GM18873 (cell line): ENCODE measurements around the gene LALBA.
"Not testable (repeated sequence)": the region's sequence is repeated elsewhere in the genome, so short reads cannot be mapped to it uniquely, and the experiment has no call there.

Experiments used
- ATAC-seq: cut with Tn5 transposase; IDR thresholded peaks from one replicate; pipeline ENCODE4 v1.9.1; 2021; ENCODE audit warnings: mild to moderate bottlenecking, moderate library complexity, moderate number of reproducible peaks; ENCODE audit not compliant: unreplicated experiment, low FRiP score

LALBA gene

GRCh38 chr12:48569946-48570345, at the start of gene LALBA:
LALBA (minus strand) TSS chr12:48570046; CDS start chr12:48570020, 26 bp downstream.
- no peak for ATAC-seq

- no peak for ATAC-seq
Observed at GRCh38 chr12:48618541-48618940, 48.7 kb upstream of the LALBA start.

- no peak for ATAC-seq
Observed at GRCh38 chr12:48615681-48616080, 45.8 kb upstream of the LALBA start.

GRCh38 chr12:48613321-48613720, 43.5 kb upstream of the LALBA start:
- no peak for ATAC-seq

- ATAC-seq = no peak
Observed at GRCh38 chr12:48602192-48602989, 32.5 kb upstream of the LALBA start.

GRCh38 chr12:48601013-48601756, 31.3 kb upstream of the LALBA start:
- ATAC-seq = no peak

- ATAC-seq = no peak
Observed at GRCh38 chr12:48600552-48600951, 30.7 kb upstream of the LALBA start.

- no peak for ATAC-seq
Observed at GRCh38 chr12:48592591-48593086, 22.8 kb upstream of the LALBA start.

- ATAC-seq = no peak
Observed at GRCh38 chr12:48586361-48586760, 16.5 kb upstream of the LALBA start.

GRCh38 chr12:48583728-48584127, 13.9 kb upstream of the LALBA start:
- no peak for ATAC-seq

GRCh38 chr12:48580831-48581230, 11.0 kb upstream of the LALBA start:
- no peak for ATAC-seq

GRCh38 chr12:48572326-48572725, 2.5 kb upstream of the LALBA start:
- no peak for ATAC-seq

GRCh38 chr12:48567731-48568130, 2.1 kb downstream of the LALBA start:
- ATAC-seq = no peak

- no peak for ATAC-seq
Observed at GRCh38 chr12:48557919-48558318, 11.9 kb downstream of the LALBA start.

- no peak for ATAC-seq
Observed at GRCh38 chr12:48556631-48557030, 13.2 kb downstream of the LALBA start.

GRCh38 chr12:48553666-48554343, 16.0 kb downstream of the LALBA start:
- not testable (repeated sequence) for ATAC-seq

GRCh38 chr12:48551636-48552035, 18.2 kb downstream of the LALBA start:
- ATAC-seq = not testable (repeated sequence)

GRCh38 chr12:48547012-48547411, 22.8 kb downstream of the LALBA start:
- ATAC-seq = not testable (repeated sequence)

- ATAC-seq = no peak
Observed at GRCh38 chr12:48545833-48546469, 23.9 kb downstream of the LALBA start.

GRCh38 chr12:48542300-48542928, 27.4 kb downstream of the LALBA start:
- ATAC-seq = no peak
